Right lung (tissue), 5 donors: ENCODE measurements around the gene TECPR2. TPM values are rescaled to one million over a fixed set of nuclear protein-coding genes. Genes with fewer than 3 reads are reported as not detected.

Experiments
- DNase-seq, 2 donors: peaks; one replicate each; pipeline ENCODE4 v3.0.0-alpha.2; 2013
- polyA plus RNA-seq, 5 donors: library from polyadenylated mRNA; unstranded; fragments of 120-200 nt; gene quantifications; one replicate each; pipeline versions ENCODE4 v1.2.1 to v1.2.3, GENCODE V29; 2013; ENCODE audit warnings: inconsistent platforms in 1 of 5, low replicate concordance in 1 of 5; ENCODE audit not compliant: insufficient read length in 5 of 5, insufficient read depth in 1 of 5

The TECPR2 gene
- polyA plus RNA-seq, 5 donors = 13.8 to 15.6 (median 14.5) TPM

GRCh38 chr14:102421411-102422057 lies 58.8 kb downstream of the TECPR2 start:
- DNase-seq = no peak

- DNase-seq = no peak
Observed at GRCh38 chr14:102424520-102424919, 61.8 kb downstream of the TECPR2 start.

GRCh38 chr14:102424923-102425322 lies 62.2 kb downstream of the TECPR2 start:
- DNase-seq = no peak

- DNase-seq = no peak
Observed at GRCh38 chr14:102426796-102427195, 64.1 kb downstream of the TECPR2 start.

GRCh38 chr14:102427642-102428041 lies 64.9 kb downstream of the TECPR2 start:
- no peak for DNase-seq

- no peak for DNase-seq
Observed at GRCh38 chr14:102430212-102430908, 67.6 kb downstream of the TECPR2 start.

- no peak for DNase-seq
Observed at GRCh38 chr14:102431751-102432150, 69.0 kb downstream of the TECPR2 start.

- no peak for DNase-seq
Observed at GRCh38 chr14:102434647-102435175, 72.0 kb downstream of the TECPR2 start.

GRCh38 chr14:102437997-102438915 lies 75.5 kb downstream of the TECPR2 start:
- peak; percentile 78 to 86 for DNase-seq

- DNase-seq = no peak
Observed at GRCh38 chr14:102439556-102439955, 76.8 kb downstream of the TECPR2 start.

GRCh38 chr14:102440392-102440791 lies 77.7 kb downstream of the TECPR2 start:
- no peak for DNase-seq

GRCh38 chr14:102442241-102443211 lies 79.8 kb downstream of the TECPR2 start:
- no peak for DNase-seq

GRCh38 chr14:102445066-102445465 lies 82.3 kb downstream of the TECPR2 start:
- DNase-seq = no peak

GRCh38 chr14:102445641-102446040 lies 82.9 kb downstream of the TECPR2 start:
- DNase-seq = no peak

- DNase-seq = no peak
Observed at GRCh38 chr14:102450206-102451063, 87.7 kb downstream of the TECPR2 start.

- DNase-seq = no peak
Observed at GRCh38 chr14:102451064-102451352, 88.3 kb downstream of the TECPR2 start.

GRCh38 chr14:102452302-102452701 lies 89.6 kb downstream of the TECPR2 start:
- DNase-seq = no peak

GRCh38 chr14:102454711-102455110 lies 92.0 kb downstream of the TECPR2 start:
- DNase-seq = no peak

- no peak for DNase-seq
Observed at GRCh38 chr14:102457509-102457908, 94.8 kb downstream of the TECPR2 start.
